ENCODE results near the gene SAA2.

- TF ChIP-seq MAX (IDR thresholded peaks at IDR 0.05), result no peak
- TF ChIP-seq CTCF (IDR thresholded peaks at IDR 0.05; ENCODE audit: low read depth, low read length, missing input control), result no peak
- TF ChIP-seq TAF1 (conservative IDR thresholded peaks at IDR 0.05), result no peak
- TF ChIP-seq FOXA2 (IDR thresholded peaks at IDR 0.05), result no peak
- TF ChIP-seq GABPA (IDR thresholded peaks at IDR 0.05 in 1 of 2, conservative IDR thresholded peaks at IDR 0.05 in 1 of 2), result no peak
- no peak for TF ChIP-seq YY1 (IDR thresholded peaks at IDR 0.05)
- no peak for TF ChIP-seq SP1 (IDR thresholded peaks at IDR 0.05)
- TF ChIP-seq RAD21 (IDR thresholded peaks at IDR 0.05), result no peak
- no peak for TF ChIP-seq NR2F2 (IDR thresholded peaks at IDR 0.05)
- TF ChIP-seq, protein P1, sequence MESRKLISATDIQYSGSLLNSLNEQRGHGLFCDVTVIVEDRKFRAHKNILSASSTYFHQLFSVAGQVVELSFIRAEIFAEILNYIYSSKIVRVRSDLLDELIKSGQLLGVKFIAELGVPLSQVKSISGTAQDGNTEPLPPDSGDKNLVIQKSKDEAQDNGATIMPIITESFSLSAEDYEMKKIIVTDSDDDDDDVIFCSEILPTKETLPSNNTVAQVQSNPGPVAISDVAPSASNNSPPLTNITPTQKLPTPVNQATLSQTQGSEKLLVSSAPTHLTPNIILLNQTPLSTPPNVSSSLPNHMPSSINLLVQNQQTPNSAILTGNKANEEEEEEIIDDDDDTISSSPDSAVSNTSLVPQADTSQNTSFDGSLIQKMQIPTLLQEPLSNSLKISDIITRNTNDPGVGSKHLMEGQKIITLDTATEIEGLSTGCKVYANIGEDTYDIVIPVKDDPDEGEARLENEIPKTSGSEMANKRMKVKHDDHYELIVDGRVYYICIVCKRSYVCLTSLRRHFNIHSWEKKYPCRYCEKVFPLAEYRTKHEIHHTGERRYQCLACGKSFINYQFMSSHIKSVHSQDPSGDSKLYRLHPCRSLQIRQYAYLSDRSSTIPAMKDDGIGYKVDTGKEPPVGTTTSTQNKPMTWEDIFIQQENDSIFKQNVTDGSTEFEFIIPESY (IDR thresholded peaks at IDR 0.05), result no peak
- TF ChIP-seq, protein P2, sequence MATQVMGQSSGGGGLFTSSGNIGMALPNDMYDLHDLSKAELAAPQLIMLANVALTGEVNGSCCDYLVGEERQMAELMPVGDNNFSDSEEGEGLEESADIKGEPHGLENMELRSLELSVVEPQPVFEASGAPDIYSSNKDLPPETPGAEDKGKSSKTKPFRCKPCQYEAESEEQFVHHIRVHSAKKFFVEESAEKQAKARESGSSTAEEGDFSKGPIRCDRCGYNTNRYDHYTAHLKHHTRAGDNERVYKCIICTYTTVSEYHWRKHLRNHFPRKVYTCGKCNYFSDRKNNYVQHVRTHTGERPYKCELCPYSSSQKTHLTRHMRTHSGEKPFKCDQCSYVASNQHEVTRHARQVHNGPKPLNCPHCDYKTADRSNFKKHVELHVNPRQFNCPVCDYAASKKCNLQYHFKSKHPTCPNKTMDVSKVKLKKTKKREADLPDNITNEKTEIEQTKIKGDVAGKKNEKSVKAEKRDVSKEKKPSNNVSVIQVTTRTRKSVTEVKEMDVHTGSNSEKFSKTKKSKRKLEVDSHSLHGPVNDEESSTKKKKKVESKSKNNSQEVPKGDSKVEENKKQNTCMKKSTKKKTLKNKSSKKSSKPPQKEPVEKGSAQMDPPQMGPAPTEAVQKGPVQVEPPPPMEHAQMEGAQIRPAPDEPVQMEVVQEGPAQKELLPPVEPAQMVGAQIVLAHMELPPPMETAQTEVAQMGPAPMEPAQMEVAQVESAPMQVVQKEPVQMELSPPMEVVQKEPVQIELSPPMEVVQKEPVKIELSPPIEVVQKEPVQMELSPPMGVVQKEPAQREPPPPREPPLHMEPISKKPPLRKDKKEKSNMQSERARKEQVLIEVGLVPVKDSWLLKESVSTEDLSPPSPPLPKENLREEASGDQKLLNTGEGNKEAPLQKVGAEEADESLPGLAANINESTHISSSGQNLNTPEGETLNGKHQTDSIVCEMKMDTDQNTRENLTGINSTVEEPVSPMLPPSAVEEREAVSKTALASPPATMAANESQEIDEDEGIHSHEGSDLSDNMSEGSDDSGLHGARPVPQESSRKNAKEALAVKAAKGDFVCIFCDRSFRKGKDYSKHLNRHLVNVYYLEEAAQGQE (IDR thresholded peaks at IDR 0.05), result no peak
- TF ChIP-seq EGR1 (IDR thresholded peaks at IDR 0.05; ENCODE audit: low read depth in 2 of 2), result no peak
- no peak for TF ChIP-seq JUND (IDR thresholded peaks at IDR 0.05)
- TF ChIP-seq RXRA (IDR thresholded peaks at IDR 0.05), result no peak
Observed at GRCh38 chr11:18285841-18286240, 37.4 kb upstream of the SAA2 start.

Data from liver (tissue), 3 donors.